OCI-LY3 (cell line): ENCODE data around the gene MBD3L3.

Experiments used
- H2AFZ ChIP-seq: fragments of 200-600, 300-600 bp; shearing (Covaris generic); 2 replicates; pipeline ENCODE4 v1.6.0; 2014; ENCODE audit warnings: antibody characterized with exemption, low read depth, low read length
- H3K27ac ChIP-seq: fragments of 200-600, 300-600 bp; sonication (generic); 2 replicates; pipeline ENCODE4 v1.5.1; 2014; ENCODE audit warnings: mild to moderate bottlenecking, low read length, moderate library complexity, mixed read lengths
- H3K27me3 ChIP-seq: fragments of 200-600, 300-600 bp; sonication (generic); 2 replicates; pipeline ENCODE4 v1.6.1; 2014; ENCODE audit warnings: low read depth, low read length, mixed read lengths
- H3K36me3 ChIP-seq: fragments of 200-600, 300-600 bp; sonication (generic); replicated peaks from 2 replicates; pipeline ENCODE3; 2014; ENCODE audit warnings: low read depth, low read length, mixed read lengths
- H3K4me1 ChIP-seq: fragments of 300-600, 200-600 bp; sonication (generic); 2 replicates; pipeline ENCODE4 v1.6.1; 2014; ENCODE audit warnings: low read length, mixed read lengths
- H3K4me2 ChIP-seq: fragments of 200-600, 300-600 bp; sonication (generic); 2 replicates; pipeline ENCODE4 v1.6.1; 2014; ENCODE audit warnings: low read length, mixed read lengths
- H3K4me3 ChIP-seq: fragments of 300-600, 200-600 bp; sonication (generic); 2 replicates; pipeline ENCODE4 v1.5.1; 2014; ENCODE audit warnings: antibody characterized with exemption, mild to moderate bottlenecking, low read length, moderate library complexity
- H3K79me2 ChIP-seq: fragments of 300-600, 200-600 bp; shearing (Covaris generic); 2 replicates; pipeline ENCODE4 v1.6.1; 2014; ENCODE audit warnings: mild to moderate bottlenecking, low read length, mixed read lengths
- H3K9ac ChIP-seq: fragments of 300-600, 200-600 bp; shearing (Covaris generic); 2 replicates; pipeline ENCODE4 v1.6.0; 2014; ENCODE audit warnings: mild to moderate bottlenecking, low read length, moderate library complexity
- H3K9me3 ChIP-seq: fragments of 200-600, 300-600 bp; shearing (Covaris generic); 2 replicates; pipeline ENCODE4 v1.6.1; 2014; ENCODE audit warnings: low read length, mixed read lengths; ENCODE audit not compliant: insufficient read depth
- H4K20me1 ChIP-seq: fragments of 200-600, 300-600 bp; sonication (generic); 2 replicates; pipeline ENCODE4 v1.6.1; 2016; ENCODE audit warnings: low read length, mixed read lengths; ENCODE audit not compliant: insufficient read depth
- CTCF ChIP-seq: fragments of 200-600, 300-600 bp; sonication (generic); IDR thresholded peaks from 2 replicates; pipeline ENCODE4 v1.5.1; 2014; ENCODE audit warnings: antibody characterized with exemption, low read length, low read depth
- EZH2phosphoT487 ChIP-seq: fragments of 200-600 bp; shearing (Covaris generic); IDR thresholded peaks from 2 replicates; pipeline ENCODE4 v1.6.1; 2018; ENCODE audit warnings: antibody characterized with exemption, mixed run types, low read depth

The MBD3L3 gene

GRCh38 chr19:7018828-7019227 lies 39.6 kb downstream of the MBD3L3 start:
- H3K27ac ChIP-seq: no peak overlapping the region
- H3K27me3 ChIP-seq: 0 out of 2 replicates have a peak, but pooled peaks cover 2% of the 10 kb centered on the region
- H2AFZ ChIP-seq: no peak overlapping the region
- H3K36me3 ChIP-seq: no peaks in the 10 kb centered on the region
- no peak for TF ChIP-seq CTCF
- no peak for TF ChIP-seq EZH2phosphoT487
- no peaks in the 10 kb centered on the region for H3K79me2 ChIP-seq
- H3K4me2 ChIP-seq: no peak overlapping the region
- H3K9ac ChIP-seq: no peak overlapping the region
- no peak overlapping the region for H3K4me3 ChIP-seq
- H4K20me1 ChIP-seq: no peaks in the 10 kb centered on the region
- no peaks in the 10 kb centered on the region for H3K9me3 ChIP-seq
- peaks cover 1% of the 10 kb centered on the region; the same call in 1 of the 2 replicates for H3K4me1 ChIP-seq

- Histone ChIP-seq H3K79me2 (no peaks in the 10 kb centered on the region), H3K4me3 (no peak overlapping the region), H3K9ac (no peak overlapping the region), H3K9me3 (no peaks in the 10 kb centered on the region), H3K27me3 (0 out of 2 replicates have a peak, but pooled peaks cover 2% of the 10 kb centered on the region), H2AFZ (no peak overlapping the region), H3K4me1 (peaks cover 5% of the 10 kb centered on the region; the same call in 1 of the 2 replicates), H3K4me2 (no peak overlapping the region), H4K20me1 (no peaks in the 10 kb centered on the region), H3K27ac (no peak overlapping the region), H3K36me3 (no peaks in the 10 kb centered on the region)
- no peak for TF ChIP-seq EZH2phosphoT487
- TF ChIP-seq CTCF: no peak
Measured at GRCh38 chr19:7013678-7014077, 44.8 kb downstream of the MBD3L3 start.

GRCh38 chr19:7010722-7011593 lies 47.5 kb downstream of the MBD3L3 start:
- Histone ChIP-seq H3K4me1 (peaks cover 5% of the 10 kb centered on the region; the same call in 1 of the 2 replicates), H3K9ac (no peak overlapping the region), H3K4me2 (no peak overlapping the region), H3K27ac (no peak overlapping the region), H3K36me3 (no peaks in the 10 kb centered on the region), H3K4me3 (no peak overlapping the region), H3K79me2 (no peaks in the 10 kb centered on the region), H3K27me3 (0 out of 2 replicates have a peak, but pooled peaks cover 5% of the 10 kb centered on the region), H2AFZ (no peak overlapping the region), H3K9me3 (no peaks in the 10 kb centered on the region), H4K20me1 (no peaks in the 10 kb centered on the region)
- TF ChIP-seq EZH2phosphoT487: no peak
- no peak for TF ChIP-seq CTCF

GRCh38 chr19:7007859-7008258 lies 50.6 kb downstream of the MBD3L3 start:
- no peak for TF ChIP-seq CTCF
- TF ChIP-seq EZH2phosphoT487: no peak
- Histone ChIP-seq H3K4me2 (no peak overlapping the region), H3K9me3 (no peaks in the 10 kb centered on the region)

More at GRCh38 chr19:7007859-7008258, 50.6 kb downstream of the MBD3L3 start:
- H3K9ac ChIP-seq: no peak overlapping the region
- H3K4me1 ChIP-seq: peaks cover 3% of the 10 kb centered on the region; the same call in 1 of the 2 replicates
- H3K4me3 ChIP-seq: no peak overlapping the region
- no peaks in the 10 kb centered on the region for H4K20me1 ChIP-seq
- no peak overlapping the region for H2AFZ ChIP-seq
- H3K27me3 ChIP-seq: 0 out of 2 replicates have a peak, but pooled peaks cover 3% of the 10 kb centered on the region
- no peaks in the 10 kb centered on the region for H3K79me2 ChIP-seq
- no peaks in the 10 kb centered on the region for H3K36me3 ChIP-seq
- H3K27ac ChIP-seq: no peak overlapping the region
